GM23338 (cell line): ENCODE results near the gene KCNMB1.

Experiments
- CREB1 ChIP-seq: fragments of 250-450 bp; sonication (Bioruptor Pico); IDR thresholded peaks from 2 replicates; pipeline ENCODE4 v1.5.0; 2020; ENCODE audit warnings: low read depth, mild to moderate bottlenecking, moderate library complexity
- CTCF ChIP-seq, 2 experiments: fragments of 200-600 bp in 1 of 2; sonication (generic) in 1 of 2; conservative IDR thresholded peaks; 2 replicates each; pipeline versions ENCODE4 v1.5.1 to v1.6.1; 2016 to 2017; ENCODE audit warnings: antibody characterized with exemption in 2 of 2, low read depth in 2 of 2, mild to moderate bottlenecking in 2 of 2, moderate library complexity in 1 of 2
- EZH2 ChIP-seq: fragments of 200-600 bp; sonication (generic); IDR thresholded peaks from one replicate; pipeline ENCODE4 v1.8.0; 2017; ENCODE audit warnings: antibody characterized with exemption, mild to moderate bottlenecking, low read depth; ENCODE audit not compliant: unreplicated experiment
- EZH2phosphoT487 ChIP-seq: fragments of 200-600 bp; sonication (generic); IDR thresholded peaks from one replicate; pipeline ENCODE4 v1.8.1; 2018; ENCODE audit warnings: antibody characterized with exemption; ENCODE audit not compliant: unreplicated experiment
- JUNB ChIP-seq: IDR thresholded peaks from one replicate; pipeline ENCODE4 v1.6.1; 2016; ENCODE audit warnings: antibody characterized with exemption; ENCODE audit not compliant: unreplicated experiment
- POLR2AphosphoS5 ChIP-seq: IDR thresholded peaks from 2 replicates; pipeline ENCODE4 v1.6.1; 2016; ENCODE audit warnings: antibody characterized with exemption, low read depth
- REST ChIP-seq: IDR thresholded peaks from one replicate; pipeline ENCODE4 v1.6.1; 2018; ENCODE audit warnings: antibody characterized with exemption; ENCODE audit not compliant: unreplicated experiment
- STAT1 ChIP-seq: IDR thresholded peaks from one replicate; pipeline ENCODE4 v1.6.1; 2016; ENCODE audit warnings: antibody characterized with exemption; ENCODE audit not compliant: unreplicated experiment
- ZNF114 ChIP-seq: fragments of 250-450 bp; sonication (Bioruptor Pico); IDR thresholded peaks from 2 replicates; pipeline ENCODE4 v1.5.0; 2020; ENCODE audit warnings: mild to moderate bottlenecking, moderate library complexity
- ZNF331 ChIP-seq: fragments of 250-450 bp; sonication (Bioruptor Pico); IDR thresholded peaks from 2 replicates; pipeline ENCODE4 v1.5.0; 2020; ENCODE audit warnings: low read depth, mild to moderate bottlenecking, moderate library complexity

GRCh38 chr5:170425731-170426130, 36.6 kb upstream of the KCNMB1 start:
- TF ChIP-seq CTCF (conservative IDR thresholded peaks at IDR 0.05; ENCODE audit: low read depth in 2 of 2) (no peak), STAT1 (no peak), JUNB (no peak), EZH2phosphoT487 (no peak), REST (no peak), EZH2 (no peak), ZNF331 (no peak), POLR2AphosphoS5 (no peak), ZNF114 (CRISPR knock-in tag) (no peak), CREB1 (CRISPR knock-in tag) (no peak)
